ENCODE data around the gene MAGI2.
"Not testable (repeated sequence)": the region's sequence is repeated elsewhere in the genome, so short reads cannot be mapped to it uniquely, and the experiment has no call there.

Gene MAGI2

DNA sequence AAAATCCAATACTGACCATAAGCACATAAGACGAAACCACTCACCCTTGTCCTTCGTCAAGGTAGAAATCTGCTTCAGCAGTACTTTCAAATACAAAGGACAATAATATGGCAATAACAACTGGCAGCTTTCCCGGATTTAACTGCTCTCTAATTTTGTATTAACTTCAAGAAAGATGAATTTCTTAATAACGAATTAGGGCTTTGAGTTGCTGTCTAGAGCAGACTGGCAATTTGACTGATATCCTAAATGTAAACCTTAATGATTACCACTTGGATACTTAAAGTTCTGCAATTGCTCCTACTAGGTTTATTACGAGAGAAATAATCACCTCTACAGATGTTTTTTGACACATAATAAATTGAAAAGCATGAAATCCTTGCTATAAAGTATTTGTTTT lies 418.7 kb downstream of the MAGI2 start:
- no peak for DNase-seq

DNA sequence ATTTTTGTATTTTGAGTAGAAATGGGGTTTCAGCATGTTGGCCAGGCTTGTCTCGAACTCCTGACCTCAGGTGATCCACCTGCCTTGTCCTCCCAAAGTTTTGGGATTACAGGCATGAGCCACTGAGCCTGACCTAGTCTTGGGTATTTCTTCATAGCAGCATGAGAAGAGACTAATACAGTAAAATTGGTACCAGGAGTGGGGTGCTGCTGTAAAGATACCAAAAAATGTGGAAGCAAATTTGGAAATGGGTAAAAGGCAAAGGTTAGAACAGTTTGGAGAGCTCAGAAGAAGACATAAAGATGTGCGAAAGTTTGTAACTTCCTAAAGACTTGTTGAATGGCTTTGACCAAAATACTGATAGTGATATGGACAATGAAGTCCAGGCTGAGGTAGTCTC lies 433.8 kb downstream of the MAGI2 start:
- not testable (repeated sequence) for DNase-seq

DNA sequence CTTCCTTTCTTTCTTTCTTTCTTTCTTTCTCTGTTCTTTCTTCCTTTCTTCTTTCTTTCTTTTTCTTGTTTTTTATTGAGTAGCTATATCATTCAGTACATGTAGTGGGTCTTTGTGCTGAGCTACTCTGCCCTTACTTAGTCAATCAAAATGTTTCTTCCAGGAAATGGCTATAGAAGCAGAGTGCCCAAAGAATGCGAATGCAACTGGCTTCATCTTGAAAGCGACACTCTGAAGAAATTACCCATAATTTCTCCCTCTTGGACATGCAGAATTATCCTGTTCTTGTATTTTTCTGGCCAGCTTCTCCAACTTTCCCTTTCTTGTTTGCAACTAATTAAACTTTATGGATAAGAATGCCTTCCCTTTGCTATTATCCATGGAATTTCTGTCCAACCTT lies 441.5 kb downstream of the MAGI2 start:
- no peak for DNase-seq

DNA sequence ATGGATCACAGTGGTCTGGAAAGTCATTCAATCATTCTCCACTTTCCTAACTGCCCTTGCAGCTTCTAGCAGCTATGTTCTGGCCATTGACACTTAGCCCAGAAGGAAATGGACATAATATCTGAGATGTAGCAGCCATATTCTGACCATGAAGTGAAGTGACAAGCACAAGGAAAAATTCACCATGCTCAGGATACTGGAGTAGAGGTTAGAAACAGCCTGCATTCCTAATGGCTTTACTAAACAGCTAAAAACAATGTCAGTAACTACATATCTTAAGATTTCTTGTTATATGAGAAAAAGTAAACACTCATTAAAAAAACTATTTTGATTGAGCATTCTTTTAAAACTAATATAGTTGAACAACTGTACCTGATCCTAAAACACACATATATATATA lies 443.8 kb downstream of the MAGI2 start:
- DNase-seq: no peak

DNA sequence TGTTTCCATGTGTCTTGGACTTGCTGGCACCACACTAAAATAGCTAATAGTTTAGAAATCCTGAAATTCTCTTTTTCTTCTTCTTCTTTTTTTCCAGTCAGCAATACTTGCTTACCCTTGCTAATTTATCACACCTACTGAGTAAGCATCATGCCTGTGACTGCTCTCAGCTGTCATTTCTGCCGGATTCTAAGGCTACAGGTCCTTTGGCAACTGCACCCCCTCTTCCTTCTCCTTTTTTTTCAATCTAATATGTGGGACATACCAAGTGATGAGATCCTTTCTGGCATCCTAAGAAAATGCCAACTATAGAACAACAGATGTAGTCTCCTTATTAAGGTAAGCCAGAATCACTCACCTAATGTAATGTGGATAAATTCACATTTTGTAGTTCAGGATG lies 444.7 kb downstream of the MAGI2 start:
- DNase-seq: no peak

DNA sequence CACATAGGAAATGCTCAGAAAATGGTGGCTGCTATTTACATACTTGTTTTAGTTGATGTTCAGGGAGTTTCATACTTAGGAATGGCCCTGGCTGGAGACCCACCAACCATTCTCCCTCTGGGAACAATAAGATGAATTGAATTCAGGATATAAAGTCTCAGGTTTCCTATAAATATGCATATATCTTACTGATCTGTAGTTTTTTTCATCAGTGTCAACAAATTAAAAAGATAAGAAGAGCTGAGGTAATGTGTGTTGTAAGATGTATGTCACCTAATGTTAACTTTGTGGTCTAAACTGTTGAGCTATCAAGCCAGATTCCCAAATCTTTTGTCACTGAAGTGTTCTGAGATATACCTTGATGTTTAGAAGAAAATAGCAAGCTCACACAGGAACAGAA lies 457.5 kb downstream of the MAGI2 start:
- DNase-seq: no peak

DNA sequence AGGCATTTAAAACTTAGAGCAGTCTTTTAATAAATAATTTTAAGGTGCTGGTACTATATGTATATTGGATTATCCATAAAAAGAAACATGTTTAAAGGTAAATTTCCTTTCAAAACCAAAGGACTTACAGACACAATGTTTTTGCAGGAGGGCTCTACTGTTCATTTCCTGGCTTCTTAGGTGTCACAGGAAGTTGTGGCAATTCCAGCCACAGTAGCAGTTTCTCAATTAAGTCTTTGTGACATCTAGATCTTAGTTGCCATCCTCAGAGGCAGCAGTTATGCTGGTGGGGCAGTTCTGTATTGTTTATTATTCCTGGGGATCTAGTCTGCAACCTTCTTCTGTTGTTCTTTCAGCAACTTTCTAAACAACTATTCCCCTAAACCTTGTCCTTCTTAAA lies 460.1 kb downstream of the MAGI2 start:
- DNase-seq: no peak

DNA sequence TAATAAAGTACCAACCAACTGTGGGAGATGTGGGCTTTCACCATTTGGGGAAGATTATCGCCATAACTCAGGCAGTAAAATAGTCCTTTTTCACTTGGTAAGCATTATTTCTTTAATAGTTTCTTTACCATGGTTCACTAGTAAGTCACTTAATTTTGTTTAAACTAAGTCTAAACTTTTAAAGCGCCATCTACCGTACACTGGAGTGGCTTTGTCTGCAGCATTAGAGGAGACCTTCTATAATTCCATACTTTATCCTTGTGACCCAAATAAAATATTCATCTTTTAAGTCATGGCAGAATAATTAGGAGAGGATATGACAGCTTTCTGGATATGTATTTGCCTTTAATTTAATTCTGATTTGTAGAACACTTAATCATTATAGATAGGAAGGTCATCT lies 468.0 kb downstream of the MAGI2 start:
- DNase-seq: no peak

DNA sequence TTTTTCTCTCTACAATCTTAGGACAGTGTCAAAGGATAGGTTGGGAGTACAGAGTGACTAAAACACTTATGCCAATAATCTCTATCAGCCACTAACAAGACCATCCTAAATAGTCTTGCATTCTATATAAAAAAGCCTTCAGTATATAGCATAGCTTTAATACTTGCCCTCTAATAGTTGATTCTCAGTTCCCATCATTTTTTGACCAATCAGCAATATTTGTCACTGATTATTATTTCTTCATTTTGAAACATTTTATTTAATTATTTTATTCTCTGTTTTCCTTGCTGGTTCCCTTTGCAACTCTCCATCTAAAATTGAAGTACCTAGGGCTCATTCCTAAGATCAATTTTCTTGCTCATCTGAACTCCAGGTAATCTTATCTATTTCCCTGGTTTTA lies 470.0 kb downstream of the MAGI2 start:
- DNase-seq: no peak

DNA sequence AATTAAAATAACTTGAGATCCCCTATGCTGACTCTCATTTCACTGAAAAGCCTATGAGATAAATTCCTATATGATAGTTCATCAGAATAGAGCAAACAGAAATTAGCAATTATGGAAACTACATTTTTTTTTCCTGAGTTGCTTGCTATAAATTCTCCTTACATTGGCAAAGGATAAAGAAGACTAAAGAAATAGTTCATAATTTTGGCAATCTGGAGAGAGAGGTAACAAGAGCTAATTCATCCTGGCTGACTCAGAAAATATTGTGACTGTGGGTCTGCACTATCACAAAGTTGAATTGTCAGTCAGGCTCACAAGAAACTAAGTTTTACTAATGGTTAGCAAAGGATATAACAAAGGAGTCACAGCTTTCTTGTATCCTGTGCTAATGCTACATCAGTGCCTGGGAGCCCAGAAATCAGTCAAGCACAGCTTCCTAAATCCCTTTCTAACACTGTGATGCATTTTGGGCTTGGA lies 483.0 kb downstream of the MAGI2 start:
- DNase-seq: no peak

DNA sequence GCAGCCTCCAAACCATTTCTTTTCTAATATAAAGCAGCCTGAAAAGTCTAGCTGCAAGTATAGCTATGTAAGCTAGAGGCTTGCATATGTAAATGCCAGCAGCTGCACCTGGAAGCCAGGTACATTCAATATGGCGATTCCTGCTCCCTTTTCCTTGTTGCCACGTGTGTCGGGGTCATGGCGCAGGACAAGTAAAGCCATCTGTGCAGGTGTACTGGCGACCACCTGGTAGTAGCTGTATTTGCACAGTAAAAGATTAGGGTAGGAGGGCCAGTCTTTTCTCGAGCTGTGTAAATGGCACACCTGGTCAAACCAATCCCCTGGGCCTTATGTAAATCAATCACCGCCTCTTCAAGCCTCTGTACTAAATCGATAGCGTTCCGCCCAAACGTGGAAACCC lies 484.5 kb downstream of the MAGI2 start:
- DNase-seq: no peak

DNA sequence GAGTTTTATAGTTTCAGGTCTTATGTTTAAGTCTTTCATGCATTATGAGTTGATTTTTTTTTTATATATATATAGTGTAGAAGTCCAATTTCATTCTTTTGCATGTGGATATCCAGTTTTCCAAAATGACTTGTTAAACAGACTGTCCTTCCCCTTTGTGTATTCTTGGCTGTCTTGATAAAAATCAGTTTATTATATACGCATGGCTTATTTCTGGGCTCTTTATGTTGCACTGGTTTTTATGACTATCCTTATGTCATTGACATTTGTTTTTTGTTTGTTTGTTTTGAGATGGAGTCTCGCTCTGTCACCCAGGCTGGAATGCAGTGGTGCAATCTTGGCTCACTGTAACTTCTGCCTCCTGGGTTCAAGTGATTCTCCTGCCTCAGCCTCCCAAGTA lies 485.9 kb downstream of the MAGI2 start:
- not testable (repeated sequence) for DNase-seq

DNA sequence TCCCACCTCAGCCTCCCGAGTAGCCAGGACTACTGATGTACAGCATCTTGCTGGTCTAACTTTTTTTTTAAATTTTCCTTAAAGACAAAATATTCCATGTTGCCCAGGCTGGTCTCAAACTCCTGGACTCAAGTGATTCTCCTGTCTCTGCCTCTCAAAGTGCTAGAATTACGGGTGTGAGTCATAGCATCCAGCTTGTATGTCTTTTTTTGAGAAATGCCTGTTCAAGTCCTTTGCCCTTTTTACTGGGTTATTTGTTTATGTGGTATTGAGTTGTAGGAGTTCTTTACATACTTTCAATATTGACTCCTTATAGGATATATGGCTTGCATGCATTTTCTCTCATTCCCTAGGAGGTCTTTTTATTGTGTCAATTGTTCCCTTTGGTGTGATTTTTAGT lies 486.4 kb downstream of the MAGI2 start:
- DNase-seq: no peak

DNA sequence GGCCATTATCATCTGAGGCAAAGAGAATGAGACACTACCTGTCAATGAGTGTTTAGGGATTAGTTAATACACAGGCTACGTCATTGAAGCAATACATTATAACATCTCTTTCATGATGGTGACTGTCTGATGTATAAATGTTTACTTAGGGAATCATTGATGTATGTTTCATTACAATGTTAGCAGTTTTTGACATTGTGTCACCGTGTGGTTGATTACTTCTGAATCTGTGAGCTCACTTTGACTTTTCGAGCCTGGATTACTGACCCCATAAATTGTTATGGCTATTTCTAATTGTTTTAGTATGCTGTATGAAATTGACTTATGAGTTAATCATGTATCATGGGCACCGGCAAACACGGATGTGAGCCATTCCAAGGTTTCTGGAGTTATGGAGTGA lies 494.0 kb downstream of the MAGI2 start:
- no peak for DNase-seq

DNA sequence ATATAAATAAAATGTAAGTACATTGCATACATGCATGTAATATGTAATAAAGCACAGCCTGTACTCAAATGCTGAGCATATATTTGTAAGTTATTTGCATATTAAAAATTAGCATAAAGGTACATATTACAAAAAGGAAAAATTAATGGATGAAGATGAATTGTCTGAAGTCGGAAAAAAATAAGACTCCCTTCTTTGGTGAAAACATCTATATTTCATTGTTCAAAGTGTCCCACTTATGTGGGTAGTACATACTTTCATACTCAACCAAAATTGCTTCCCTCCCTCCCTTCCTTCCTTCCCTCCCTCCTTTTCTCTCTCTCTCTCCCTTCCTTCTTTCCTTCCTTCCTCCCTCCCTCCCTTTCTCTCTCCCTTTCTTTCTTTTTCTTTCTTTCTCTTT lies 498.1 kb downstream of the MAGI2 start:
- no peak for DNase-seq

DNA sequence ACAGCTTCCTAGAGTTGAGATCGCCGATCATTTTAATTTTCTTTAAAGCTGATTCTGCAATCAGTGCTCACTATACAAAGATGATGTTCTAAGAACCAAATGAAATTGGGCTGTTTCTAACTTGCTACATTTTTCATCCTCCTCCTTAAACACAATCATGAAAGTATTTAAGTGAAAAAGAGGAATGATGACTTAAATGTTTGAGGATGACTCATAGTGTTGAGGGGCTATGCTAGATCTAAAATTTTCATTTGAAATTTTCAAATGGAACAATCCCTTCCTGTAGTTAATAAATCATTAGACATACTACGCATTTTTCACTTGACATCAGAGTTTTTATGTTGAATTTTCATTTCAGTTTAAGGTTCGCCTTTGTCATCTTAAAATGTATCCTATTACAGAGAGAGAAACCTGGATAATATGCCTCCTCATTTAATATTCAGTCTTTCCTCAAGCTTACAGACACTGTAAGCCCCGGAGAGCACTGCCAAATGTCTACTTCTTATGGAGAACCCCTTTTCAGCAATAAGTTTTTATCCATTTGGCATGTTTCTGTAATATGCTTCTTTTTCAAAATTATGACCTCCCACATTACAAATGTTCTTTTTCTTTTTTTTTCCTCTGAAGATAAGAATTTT lies 499.6 kb downstream of the MAGI2 start:
- no peak for DNase-seq

DNA sequence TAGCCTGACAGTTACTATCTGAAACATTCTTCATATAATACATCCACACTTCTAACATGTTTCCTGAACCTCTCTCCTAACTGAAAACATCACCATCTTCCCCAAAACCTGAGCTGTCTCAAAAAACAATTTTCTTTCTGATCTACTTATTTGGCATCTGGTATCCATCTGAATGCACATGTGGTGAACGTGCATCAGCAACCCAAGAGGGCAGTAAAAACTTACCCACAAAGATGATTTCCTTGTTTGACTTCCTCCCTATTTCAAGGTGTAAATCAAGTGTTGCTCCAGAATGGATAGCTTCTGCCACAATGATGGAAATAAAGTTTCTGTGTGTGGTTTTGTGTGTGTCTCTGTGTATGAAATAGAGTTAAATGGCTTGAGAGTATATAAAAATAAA lies 500.4 kb downstream of the MAGI2 start:
- no peak for DNase-seq

DNA sequence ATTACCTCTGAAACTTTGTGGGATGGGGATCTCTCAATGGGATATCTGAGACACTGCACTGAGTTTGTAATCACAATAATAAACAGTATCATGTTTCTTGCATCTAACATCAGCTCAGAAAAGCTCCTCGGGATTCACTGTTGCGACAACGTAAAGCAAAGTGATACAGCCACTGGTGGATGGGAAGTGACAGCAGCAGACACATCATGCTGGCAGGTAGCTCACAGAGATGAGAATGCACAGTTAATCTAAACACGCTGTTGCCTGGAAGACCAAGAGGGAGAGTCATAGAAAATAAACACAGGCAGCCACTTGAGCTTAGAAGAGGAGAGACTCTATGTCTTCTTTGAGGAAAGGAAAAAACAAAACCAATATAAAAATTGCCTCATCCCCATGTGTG lies 513.8 kb downstream of the MAGI2 start:
- DNase-seq: no peak

DNA sequence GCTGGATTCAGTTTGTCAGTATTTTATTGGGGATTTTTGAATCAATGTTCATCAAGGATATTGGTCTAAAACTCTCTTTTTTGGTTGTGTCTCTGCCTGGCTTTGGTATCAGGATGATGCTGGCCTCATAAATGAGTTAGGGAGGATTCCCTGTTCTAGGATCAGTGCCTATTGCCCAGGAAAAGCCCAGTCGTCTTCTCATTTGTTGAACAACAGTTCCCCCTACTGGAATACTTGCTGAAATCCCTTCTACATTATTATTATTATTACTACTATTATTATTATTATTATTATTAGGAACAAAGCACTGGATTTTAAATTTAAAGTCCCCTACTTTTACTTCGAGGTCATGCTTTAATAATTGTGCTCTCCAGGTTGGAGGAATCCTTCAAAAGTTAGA lies 528.9 kb downstream of the MAGI2 start:
- no peak for DNase-seq

DNA sequence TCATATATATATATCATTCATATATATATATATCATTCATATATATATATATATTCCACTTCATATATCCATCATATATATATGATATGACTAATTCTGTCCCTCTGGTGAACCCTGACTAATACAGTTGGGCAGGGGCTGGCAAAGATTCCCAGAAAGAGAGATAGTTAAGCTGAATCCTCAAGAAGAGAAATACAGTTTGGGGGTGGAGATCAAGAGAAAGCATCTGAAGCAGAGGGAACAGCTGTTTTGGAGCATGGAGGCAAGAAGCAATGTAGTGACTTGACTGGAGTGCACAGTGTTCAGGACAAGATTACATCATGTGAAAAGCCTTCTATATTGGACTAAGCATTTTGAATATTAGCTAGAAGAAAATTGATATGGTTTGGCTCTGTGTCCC lies 540.7 kb downstream of the MAGI2 start:
- DNase-seq: no peak

DNA sequence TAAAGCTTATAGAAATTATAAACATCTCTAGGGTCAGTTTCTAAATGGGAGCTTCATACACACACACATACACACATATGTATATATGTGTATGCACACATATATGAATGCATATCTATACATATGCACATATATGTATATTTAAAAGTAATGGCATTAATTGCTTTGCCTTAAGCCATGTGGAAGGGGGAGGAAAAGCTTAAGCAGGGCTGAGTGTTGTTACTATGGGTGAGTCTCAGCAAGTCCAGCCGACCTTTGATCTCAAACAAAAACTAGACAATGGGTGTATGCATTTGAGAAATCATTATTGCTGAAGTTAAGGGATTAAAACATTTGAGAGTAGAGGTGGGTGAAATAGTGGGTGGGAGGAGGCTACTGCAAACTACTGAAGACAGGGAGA lies 546.7 kb downstream of the MAGI2 start:
- no peak for DNase-seq

DNA sequence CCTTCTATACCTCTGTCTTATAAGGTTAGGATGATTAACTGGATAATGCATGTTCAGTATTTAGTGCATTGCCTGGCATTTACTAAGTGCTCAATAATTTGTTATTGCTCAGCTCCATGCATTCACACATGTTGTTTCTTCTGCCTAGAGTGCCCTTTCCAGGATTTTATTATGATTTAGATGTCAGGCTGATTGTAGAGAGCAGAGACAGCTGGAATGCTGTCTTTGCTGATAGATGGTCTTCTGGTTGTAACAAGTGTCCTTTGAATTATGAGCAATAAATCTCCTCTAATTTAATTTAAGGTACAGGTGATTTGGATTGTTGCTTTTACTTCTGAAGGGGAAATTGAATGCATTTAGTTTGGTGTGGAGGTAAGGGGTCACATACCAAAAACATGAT lies 548.0 kb downstream of the MAGI2 start:
- no peak for DNase-seq

DNA sequence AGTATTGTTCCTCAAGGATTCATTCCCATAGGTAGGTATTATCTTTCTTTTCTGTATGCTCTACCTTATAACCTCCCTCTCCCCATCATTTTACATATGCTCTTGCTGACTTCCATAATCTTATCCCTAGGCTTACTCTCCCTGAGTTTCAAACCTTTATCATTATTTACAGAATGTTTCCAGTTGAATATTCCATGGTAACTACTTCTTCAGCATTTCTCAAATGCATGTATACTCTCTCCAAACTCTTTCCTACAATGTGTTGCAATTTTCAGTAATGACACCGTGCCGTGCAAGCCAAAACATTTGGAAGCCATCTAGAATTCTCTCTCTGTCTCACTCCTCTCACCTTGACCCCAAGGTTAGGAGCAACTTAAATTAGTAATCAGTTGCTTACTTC lies 548.5 kb downstream of the MAGI2 start:
- DNase-seq: no peak

DNA sequence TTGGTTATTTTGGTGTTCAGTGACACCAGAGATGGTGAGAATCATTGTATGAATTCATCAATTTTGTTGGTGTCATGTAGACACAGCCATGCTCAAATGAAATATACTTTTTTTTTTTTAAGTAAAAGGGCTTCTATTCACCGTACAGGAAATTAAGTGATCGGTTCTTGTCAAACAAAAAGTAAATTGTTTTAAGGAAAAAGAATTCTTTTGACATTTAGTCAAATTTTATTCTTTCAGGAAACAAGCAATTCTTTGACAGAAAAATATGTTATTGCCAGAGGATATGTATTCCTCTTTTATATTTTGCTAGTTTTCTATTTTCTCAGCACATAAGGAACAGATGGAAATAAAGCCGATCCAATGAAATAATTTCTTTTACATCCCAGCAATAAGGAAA lies 551.9 kb downstream of the MAGI2 start:
- DNase-seq: no peak

DNA sequence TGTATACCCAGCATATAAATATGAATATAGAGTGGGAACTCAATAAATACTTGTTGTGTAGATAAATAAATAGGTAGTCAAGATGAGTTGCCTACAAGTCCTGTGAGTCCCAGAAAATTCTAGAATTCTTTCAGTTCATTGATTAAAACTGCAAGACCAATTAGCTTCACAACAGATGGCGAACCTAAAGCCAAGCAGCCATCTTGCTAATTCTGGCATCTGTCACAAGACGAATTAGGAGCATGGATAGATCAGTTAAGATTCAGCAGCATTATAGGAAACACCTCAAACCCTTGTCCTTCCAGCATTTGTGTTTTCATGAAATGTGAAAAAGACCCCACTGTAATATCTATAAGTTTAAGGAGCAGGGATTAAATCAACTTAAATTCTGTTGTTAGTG lies 552.7 kb downstream of the MAGI2 start:
- no peak for DNase-seq

DNA sequence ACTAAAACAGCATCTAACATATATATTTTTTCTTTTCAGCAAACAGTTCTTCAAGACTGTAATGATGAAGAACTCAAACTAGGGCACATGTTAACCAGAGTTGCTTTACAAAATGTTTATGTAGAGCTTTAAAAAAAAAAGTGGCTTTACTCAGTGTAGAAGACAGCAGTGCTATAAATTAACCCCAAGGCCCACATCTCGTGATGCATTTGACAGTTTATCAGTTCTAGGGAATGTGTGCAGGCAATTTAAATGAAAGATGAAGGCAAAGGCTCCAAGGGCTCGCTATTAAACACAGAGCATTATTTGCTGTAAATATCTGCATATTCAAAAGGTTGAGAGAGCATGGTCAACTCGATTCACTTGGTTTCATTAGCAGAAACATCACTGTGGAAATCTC lies 558.1 kb downstream of the MAGI2 start:
- no peak for DNase-seq

Measured in cortex of kidney (tissue), 1 donor.